Vagina (tissue), 2 donors: ENCODE results near the gene KCNK3. TPM values are rescaled to one million over a fixed set of nuclear protein-coding genes. Genes with fewer than 3 reads are reported as not detected.
"Not testable (repeated sequence)": the region's sequence is repeated elsewhere in the genome, so short reads cannot be mapped to it uniquely, and the experiment has no call there.

Experiments
- DNase-seq, 2 donors: peaks; one replicate each; pipeline ENCODE4 v3.0.0-alpha.2; 2017; ENCODE audit errors: extremely low spot score in 2 of 2
- H3K27ac ChIP-seq: fragments of 200-600 bp; sonication (generic); one replicate; pipeline ENCODE4 v1.5.1; 2019
- H3K27me3 ChIP-seq: fragments of 200-600 bp; sonication (generic); one replicate; pipeline ENCODE4 v1.5.1; 2019
- H3K36me3 ChIP-seq, 2 donors: fragments of 200-600 bp; sonication (generic); one replicate each; pipeline ENCODE4 v1.5.1; 2017 to 2019
- H3K4me1 ChIP-seq: fragments of 200-600 bp; sonication (generic); one replicate; pipeline ENCODE4 v1.5.1; 2019
- H3K4me3 ChIP-seq, 2 donors: fragments of 200-600 bp; sonication (generic); 1 replicate in 1 of 2; 2 replicates in 1 of 2; pipeline ENCODE4 v1.5.1; 2016 to 2019
- H3K9me3 ChIP-seq: fragments of 200-600 bp; sonication (generic); one replicate; pipeline ENCODE4 v1.5.1; 2019
- CTCF ChIP-seq, 3 experiments: fragments of 450-650 bp in 2 of 3; fragments of 200-600 bp in 1 of 3; sonication (generic) in 1 of 3; IDR thresholded peaks; one replicate each; pipeline ENCODE4 v1.5.1; 2017 to 2019; ENCODE audit warnings: antibody characterized with exemption in 3 of 3, mild to moderate bottlenecking in 2 of 3, moderate library complexity in 2 of 3
- POLR2A ChIP-seq, 2 donors: fragments of 450-650 bp; IDR thresholded peaks; one replicate each; pipeline ENCODE4 v1.6.1; 2017; ENCODE audit warnings: antibody characterized with exemption in 2 of 2, mild to moderate bottlenecking in 2 of 2, moderate library complexity in 2 of 2
- POLR2AphosphoS5 ChIP-seq, 2 donors: sonication (generic); formaldehyde crosslinking; IDR thresholded peaks; one replicate each; pipeline ENCODE4 v1.9.0; 2017; ENCODE audit warnings: antibody characterized with exemption in 2 of 2, mild to moderate bottlenecking in 2 of 2, low read depth in 1 of 2; ENCODE audit not compliant: insufficient read depth in 1 of 2
- intact Hi-C: fragments of 100-400 bp; cut with DNase I; formaldehyde crosslinking; loops from one replicate; pipeline ENCODE4 v1.15.1; 2023
- total RNA-seq: library from RNA; depleted of rRNA; stranded (reverse); fragments of >200 nt; gene quantifications from one replicate; pipeline ENCODE4 v1.2.3, GENCODE V29; 2016

The KCNK3 gene
- total RNA-seq, 1 donor from 2014 or later: 10.6 TPM

DNA sequence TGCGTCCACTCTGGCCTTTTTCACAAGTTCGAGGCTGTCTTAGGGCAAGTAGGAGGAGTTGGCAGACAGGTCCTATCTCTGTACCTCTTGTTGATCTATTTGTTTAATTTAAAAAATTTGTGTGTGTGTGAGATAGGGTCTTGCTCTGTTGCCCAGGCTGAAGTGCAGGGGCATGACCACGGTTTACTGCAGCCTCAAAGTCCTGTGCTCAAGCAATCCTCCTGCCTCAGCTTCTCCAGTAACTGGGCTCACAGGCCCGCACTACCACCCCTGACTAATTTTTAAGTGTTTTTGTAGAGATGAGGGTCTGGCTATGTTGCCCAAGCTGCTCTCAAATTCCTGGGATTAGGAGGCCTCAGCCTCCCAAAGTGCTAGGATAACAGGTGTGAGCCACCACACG, 67.3 kb downstream of the KCNK3 start:
- Histone ChIP-seq H3K36me3 (no peaks in the 10 kb centered on the region), H3K4me3 (no peak overlapping the region), H3K27ac (no peak overlapping the region), H3K9me3 (no peaks in the 10 kb centered on the region), H3K27me3 (no peaks in the 10 kb centered on the region), H3K4me1 (peaks cover 35% of the 10 kb centered on the region)
- TF ChIP-seq POLR2A (IDR thresholded peaks at IDR 0.05): no peak
- intact Hi-C loops: no loop called here
- no peak for DNase-seq

DNA sequence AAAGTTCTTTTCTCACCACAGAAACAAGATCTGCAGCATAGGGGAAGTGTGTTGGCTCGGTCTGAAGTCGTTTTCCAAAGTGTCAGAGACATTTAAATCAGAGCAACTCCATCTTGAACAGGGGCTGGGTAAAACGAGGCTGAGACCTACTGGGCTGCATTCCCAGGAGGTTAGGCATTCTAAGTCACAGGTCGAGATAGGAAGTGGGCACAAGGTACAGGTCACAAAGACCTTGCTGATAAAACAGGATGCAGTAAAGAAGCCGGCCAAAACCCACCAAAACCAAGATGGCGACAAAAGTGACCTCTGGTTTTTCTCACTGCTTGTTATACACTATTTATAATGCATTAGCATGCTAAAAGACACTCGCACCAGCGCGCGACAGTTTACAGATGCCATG, 68.5 kb downstream of the KCNK3 start:
- H3K27ac ChIP-seq, H3K36me3 ChIP-seq, H3K4me3 ChIP-seq, H3K9me3 ChIP-seq, intact Hi-C loops, H3K27me3 ChIP-seq, DNase-seq: not testable (repeated sequence)
- peaks cover 46% of the 10 kb centered on the region for H3K4me1 ChIP-seq

GRCh38 chr2:26763019-26763418, 70.5 kb downstream of the KCNK3 start:
- H3K36me3 ChIP-seq: no peaks in the 10 kb centered on the region
- H3K27me3 ChIP-seq: no peaks in the 10 kb centered on the region
- intact Hi-C loops: no loop called here
- TF ChIP-seq POLR2AphosphoS5 (IDR thresholded peaks at IDR 0.05; ENCODE audit: insufficient read depth in 1 of 2, low read depth in 1 of 2) (no peak), POLR2A (IDR thresholded peaks at IDR 0.05) (no peak), CTCF (IDR thresholded peaks at IDR 0.05) (no peak)
- peaks cover 57% of the 10 kb centered on the region for H3K4me1 ChIP-seq
- H3K9me3 ChIP-seq: no peaks in the 10 kb centered on the region
- peak overlapping the region; percentile 87 for H3K27ac ChIP-seq
- no peak for DNase-seq
- no peak overlapping the region for H3K4me3 ChIP-seq

- H3K9me3 ChIP-seq: no peaks in the 10 kb centered on the region
- intact Hi-C loops: no loop called here
- no peak for DNase-seq
- TF ChIP-seq POLR2A (IDR thresholded peaks at IDR 0.05) (peak; percentile 80 to 85), POLR2AphosphoS5 (IDR thresholded peaks at IDR 0.05; ENCODE audit: insufficient read depth in 1 of 2, low read depth in 1 of 2) (peak; percentile 23 to 94), CTCF (IDR thresholded peaks at IDR 0.05) (no peak)
- H3K36me3 ChIP-seq: no peaks in the 10 kb centered on the region
- H3K27ac ChIP-seq: peak within 1 kb of the TSS; percentile 87
- peak within 1 kb of the TSS; percentile 66 to 89 for H3K4me3 ChIP-seq
- H3K27me3 ChIP-seq: no peaks in the 10 kb centered on the region
- H3K4me1 ChIP-seq: peaks cover 58% of the 10 kb centered on the region
These were observed 71.8 kb downstream of the KCNK3 start, which contains the start of gene SLC35F6 for GRCh38 chr2:26764078-26764887. SLC35F6 (plus strand) TSS chr2:26764284; CDS start chr2:26764350, 66 bp downstream.

DNA sequence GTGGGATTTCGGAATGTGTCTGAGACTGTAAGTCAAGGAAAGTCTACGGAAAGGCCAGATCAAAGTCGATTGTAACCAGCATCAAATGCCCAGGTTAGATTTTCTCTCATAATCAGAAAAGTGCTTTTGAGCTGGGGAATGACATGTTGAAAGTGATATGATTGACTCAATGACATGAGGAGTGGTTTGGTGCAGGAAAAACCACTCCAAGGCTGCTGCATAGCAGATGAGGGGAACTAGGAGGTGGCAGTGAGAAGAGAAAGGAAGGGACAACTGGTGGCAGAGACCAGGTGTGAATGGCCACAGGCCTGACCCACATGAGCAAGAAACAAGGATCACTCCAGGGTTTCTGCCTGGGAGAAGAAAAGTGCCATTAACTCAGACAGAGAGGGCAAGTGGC, 72.4 kb downstream of the KCNK3 start:
- DNase-seq: no peak
- H3K9me3 ChIP-seq: no peaks in the 10 kb centered on the region
- H3K4me3 ChIP-seq: peak overlapping the region; percentile 66 to 89
- TF ChIP-seq POLR2A (IDR thresholded peaks at IDR 0.05): no peak
- H3K27ac ChIP-seq: peak overlapping the region; percentile 87
- no peaks in the 10 kb centered on the region for H3K36me3 ChIP-seq
- peaks cover 64% of the 10 kb centered on the region for H3K4me1 ChIP-seq
- intact Hi-C loops: no loop called here
- H3K27me3 ChIP-seq: no peaks in the 10 kb centered on the region

GRCh38 chr2:26765475-26766200, 73.1 kb downstream of the KCNK3 start:
- intact Hi-C loops: no loop called here
- Histone ChIP-seq H3K27me3 (no peaks in the 10 kb centered on the region), H3K4me1 (peaks cover 71% of the 10 kb centered on the region), H3K9me3 (no peaks in the 10 kb centered on the region), H3K27ac (peak overlapping the region; percentile 87), H3K4me3 (peak overlapping the region; percentile 66 to 89), H3K36me3 (no peaks in the 10 kb centered on the region)
- DNase-seq: no peak
- no peak for TF ChIP-seq CTCF (IDR thresholded peaks at IDR 0.05)
